ENCODE data around the gene ORC4.
"Not testable (repeated sequence)": the region's sequence is repeated elsewhere in the genome, so short reads cannot be mapped to it uniquely, and the experiment has no call there.

The ORC4 gene

DNA sequence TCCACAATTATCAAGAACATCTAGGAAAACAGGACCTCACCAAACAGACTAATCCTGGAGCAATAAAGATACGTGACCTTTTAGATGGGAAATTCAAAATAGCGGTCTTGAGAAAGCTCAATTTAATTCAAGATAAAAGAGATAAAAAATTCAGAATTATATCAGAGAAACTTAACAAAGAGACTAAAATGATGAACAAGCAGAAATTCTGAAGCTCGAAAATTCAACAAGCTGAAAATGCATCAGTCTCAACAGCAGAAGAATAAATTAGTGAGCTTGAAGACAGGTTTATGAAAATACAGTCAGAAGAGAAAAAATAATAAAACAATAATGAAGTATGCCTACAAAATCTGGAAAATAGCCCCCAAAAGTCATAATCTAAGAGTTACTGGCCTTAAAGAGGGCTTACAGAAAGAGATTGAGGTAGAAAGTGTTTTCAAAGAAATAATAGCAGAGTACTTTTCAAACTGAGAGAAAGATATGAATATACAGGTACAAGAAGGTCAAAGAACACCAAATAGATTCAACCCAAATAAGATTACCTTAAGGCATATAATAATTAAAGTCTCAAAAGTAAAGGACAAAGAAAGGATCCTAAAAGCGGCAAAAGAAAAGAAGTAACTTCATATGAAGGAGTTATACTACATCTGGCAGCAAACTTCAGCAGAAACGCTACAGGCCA is 13.2 kb downstream of the ORC4 start:
- Histone ChIP-seq H3K4me3 (ENCODE audit: low read length) (no peak overlapping the region), H3K27ac (ENCODE audit: low read depth, low read length) (no peak overlapping the region), H3K9ac (ENCODE audit: low read length) (no peak overlapping the region), H3K4me1 (ENCODE audit: control insufficient read depth, insufficient read depth, low read length) (no peaks in the 10 kb centered on the region), H3K36me3 (ENCODE audit: control insufficient read depth, insufficient read depth, low read length) (no peaks in the 10 kb centered on the region), H3K27me3 (ENCODE audit: control insufficient read depth, insufficient read depth, low read length) (no peaks in the 10 kb centered on the region)

DNA sequence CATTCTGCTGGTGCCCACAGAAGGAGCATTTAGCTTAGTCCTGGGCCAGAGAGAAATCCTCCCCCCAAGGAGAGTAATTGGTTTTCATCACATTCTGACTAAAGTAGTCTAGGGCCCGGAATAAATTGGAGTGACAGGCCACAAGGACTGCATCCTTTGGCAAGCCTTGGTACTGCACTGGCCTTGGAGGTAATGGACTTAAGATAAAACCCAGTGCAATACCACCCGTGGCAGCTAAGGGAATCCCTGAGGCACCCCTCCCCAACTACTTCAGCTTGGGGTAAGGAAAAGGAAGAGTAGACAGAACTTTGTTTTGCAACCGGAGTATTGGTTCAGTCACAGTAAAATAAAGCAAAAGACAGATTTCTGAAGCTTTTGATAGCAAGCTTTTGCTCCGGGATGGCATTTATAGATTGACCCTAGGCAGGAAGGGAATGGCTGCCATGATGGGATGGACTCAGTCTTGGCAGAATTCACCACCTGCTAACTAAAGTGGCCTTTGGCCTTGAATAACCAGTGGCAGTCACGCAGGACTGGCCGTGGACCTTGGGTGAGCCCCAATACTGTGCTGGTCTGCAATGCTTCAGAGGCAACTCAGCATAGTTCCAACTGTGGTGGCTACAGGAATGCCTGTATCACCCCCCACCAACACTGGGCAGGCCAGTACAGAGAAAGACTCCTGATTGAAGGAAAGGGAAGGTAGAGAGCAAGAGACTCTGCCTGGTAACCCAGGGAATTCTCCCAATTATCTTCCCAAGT is 14.1 kb downstream of the ORC4 start:
- no peaks in the 10 kb centered on the region for H3K36me3 ChIP-seq (ENCODE audit: control insufficient read depth, insufficient read depth, low read length)
- H3K27me3 ChIP-seq (ENCODE audit: control insufficient read depth, insufficient read depth, low read length): no peaks in the 10 kb centered on the region
- no peak overlapping the region for H3K9ac ChIP-seq (ENCODE audit: low read length)
- H3K4me1 ChIP-seq (ENCODE audit: control insufficient read depth, insufficient read depth, low read length): no peaks in the 10 kb centered on the region
- H3K4me3 ChIP-seq (ENCODE audit: low read length): no peak overlapping the region
- H3K27ac ChIP-seq (ENCODE audit: low read depth, low read length): no peak overlapping the region

DNA sequence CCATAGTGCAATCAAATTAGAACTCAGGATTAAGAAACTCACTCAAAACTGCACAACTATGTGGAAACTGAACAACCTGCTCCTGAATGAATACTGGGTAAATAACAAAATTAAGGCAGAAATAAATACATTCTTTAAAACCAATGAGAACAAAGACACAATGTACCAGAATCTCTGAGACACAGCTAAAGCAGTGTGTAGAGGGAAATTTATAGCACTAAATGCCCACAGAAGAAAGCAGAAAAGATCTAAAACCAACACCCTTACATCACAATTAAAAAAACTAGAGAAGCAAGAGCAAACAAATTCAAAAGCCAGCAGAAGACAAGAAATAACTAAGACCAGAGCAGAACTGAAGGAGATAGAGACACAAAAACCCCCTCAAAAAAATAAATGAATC is 18.1 kb downstream of the ORC4 start:
- H3K4me3 ChIP-seq (ENCODE audit: low read length); H3K27ac ChIP-seq (ENCODE audit: low read depth, low read length); H3K4me1 ChIP-seq (ENCODE audit: control insufficient read depth, insufficient read depth, low read length); H3K36me3 ChIP-seq (ENCODE audit: control insufficient read depth, insufficient read depth, low read length); H3K27me3 ChIP-seq (ENCODE audit: control insufficient read depth, insufficient read depth, low read length); H3K9ac ChIP-seq (ENCODE audit: low read length): not testable (repeated sequence)

DNA sequence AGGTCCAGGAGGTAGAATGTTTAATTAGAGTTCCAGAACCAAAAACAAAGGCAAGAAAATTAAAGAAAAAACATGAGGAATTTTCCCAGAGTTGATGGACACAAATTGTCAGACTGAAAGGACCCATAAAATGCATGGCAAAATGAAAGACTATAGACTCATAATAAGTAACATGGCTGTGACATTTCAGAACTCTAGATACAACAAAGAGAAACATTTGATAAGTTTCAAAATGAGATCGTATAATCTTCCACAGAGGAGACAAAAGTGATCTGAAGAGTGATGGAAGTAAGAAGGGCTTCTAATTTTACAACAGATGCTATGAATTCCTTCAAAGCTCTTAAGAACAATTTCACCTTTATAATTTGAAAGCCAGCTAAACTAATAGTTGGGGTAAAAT is 20.4 kb downstream of the ORC4 start:
- Histone ChIP-seq H3K27me3 (ENCODE audit: control insufficient read depth, insufficient read depth, low read length) (no peaks in the 10 kb centered on the region), H3K9ac (ENCODE audit: low read length) (no peak overlapping the region), H3K27ac (ENCODE audit: low read depth, low read length) (no peak overlapping the region), H3K4me1 (ENCODE audit: control insufficient read depth, insufficient read depth, low read length) (no peaks in the 10 kb centered on the region), H3K4me3 (ENCODE audit: low read length) (no peak overlapping the region), H3K36me3 (ENCODE audit: control insufficient read depth, insufficient read depth, low read length) (no peaks in the 10 kb centered on the region)

DNA sequence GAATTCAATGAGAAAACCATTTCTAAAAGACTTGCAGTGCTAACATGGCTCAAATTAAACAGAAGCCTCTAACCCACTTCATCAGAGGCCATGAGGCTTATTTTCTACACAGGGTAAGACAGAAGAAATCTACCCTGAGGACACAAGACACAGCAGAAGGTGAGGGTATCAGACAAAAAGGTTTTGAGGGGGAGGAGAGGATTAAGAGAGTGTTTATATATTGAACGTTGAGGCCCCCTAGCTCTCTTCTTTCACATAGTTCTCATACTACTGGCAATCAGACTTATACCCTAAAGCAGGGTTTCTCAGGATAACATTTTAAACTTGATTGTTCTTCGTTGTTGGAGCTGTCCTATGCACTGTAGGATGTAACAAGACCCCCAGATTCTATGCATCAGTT is 21.4 kb downstream of the ORC4 start:
- H3K9ac ChIP-seq (ENCODE audit: low read length): no peak overlapping the region
- H3K4me1 ChIP-seq (ENCODE audit: control insufficient read depth, insufficient read depth, low read length): no peaks in the 10 kb centered on the region
- no peaks in the 10 kb centered on the region for H3K36me3 ChIP-seq (ENCODE audit: control insufficient read depth, insufficient read depth, low read length)
- no peak overlapping the region for H3K4me3 ChIP-seq (ENCODE audit: low read length)
- no peak overlapping the region for H3K27ac ChIP-seq (ENCODE audit: low read depth, low read length)
- no peaks in the 10 kb centered on the region for H3K27me3 ChIP-seq (ENCODE audit: control insufficient read depth, insufficient read depth, low read length)

DNA sequence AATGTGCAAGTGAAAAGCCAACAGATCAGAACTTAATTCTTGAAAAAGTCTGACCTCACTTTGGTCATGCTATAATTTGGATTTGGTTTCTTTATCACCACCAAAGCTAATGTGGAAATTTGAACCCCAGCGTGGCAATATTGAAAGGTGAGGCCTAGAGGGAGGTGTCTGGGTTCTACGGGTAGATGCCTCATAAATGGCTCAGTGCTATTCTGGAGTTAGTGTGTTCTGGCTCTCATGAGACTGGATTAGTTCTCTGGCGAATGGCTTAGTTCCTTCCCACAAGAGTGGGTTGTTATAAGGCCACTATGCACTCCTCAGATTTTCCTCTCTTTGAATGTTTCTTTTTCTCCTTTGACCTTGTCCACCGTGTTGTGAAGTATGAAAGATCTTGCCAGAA is 22.3 kb downstream of the ORC4 start:
- no peak overlapping the region for H3K4me3 ChIP-seq (ENCODE audit: low read length)
- H3K4me1 ChIP-seq (ENCODE audit: control insufficient read depth, insufficient read depth, low read length): no peaks in the 10 kb centered on the region

DNA sequence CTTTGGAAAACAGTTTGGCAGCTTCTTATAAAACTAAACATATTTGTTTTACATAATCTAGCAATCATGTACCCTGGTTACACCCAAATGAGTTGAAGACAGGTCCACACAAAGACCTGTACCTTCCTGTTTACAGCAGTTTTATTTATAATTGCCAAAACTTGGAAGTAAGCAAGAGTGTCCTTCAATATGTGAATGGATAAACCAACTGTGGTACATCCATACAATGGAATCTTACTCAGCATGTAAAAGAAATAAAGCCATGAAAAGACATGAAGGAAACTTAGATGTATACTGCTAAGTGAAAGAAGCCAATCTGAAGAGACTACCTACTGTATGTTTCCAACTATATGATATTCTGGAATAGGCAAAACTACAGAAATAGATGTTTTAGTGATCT is 23.7 kb downstream of the ORC4 start:
- Histone ChIP-seq H3K27ac (ENCODE audit: low read depth, low read length) (no peak overlapping the region), H3K9ac (ENCODE audit: low read length) (no peak overlapping the region), H3K27me3 (ENCODE audit: control insufficient read depth, insufficient read depth, low read length) (no peaks in the 10 kb centered on the region), H3K36me3 (ENCODE audit: control insufficient read depth, insufficient read depth, low read length) (no peaks in the 10 kb centered on the region), H3K4me1 (ENCODE audit: control insufficient read depth, insufficient read depth, low read length) (no peaks in the 10 kb centered on the region), H3K4me3 (ENCODE audit: low read length) (no peak overlapping the region)

More for the DNA sequence above, 22.3 kb downstream of the ORC4 start:
- Histone ChIP-seq H3K27me3 (ENCODE audit: control insufficient read depth, insufficient read depth, low read length) (no peaks in the 10 kb centered on the region), H3K36me3 (ENCODE audit: control insufficient read depth, insufficient read depth, low read length) (no peaks in the 10 kb centered on the region), H3K9ac (ENCODE audit: low read length) (no peak overlapping the region), H3K27ac (ENCODE audit: low read depth, low read length) (no peak overlapping the region)

DNA sequence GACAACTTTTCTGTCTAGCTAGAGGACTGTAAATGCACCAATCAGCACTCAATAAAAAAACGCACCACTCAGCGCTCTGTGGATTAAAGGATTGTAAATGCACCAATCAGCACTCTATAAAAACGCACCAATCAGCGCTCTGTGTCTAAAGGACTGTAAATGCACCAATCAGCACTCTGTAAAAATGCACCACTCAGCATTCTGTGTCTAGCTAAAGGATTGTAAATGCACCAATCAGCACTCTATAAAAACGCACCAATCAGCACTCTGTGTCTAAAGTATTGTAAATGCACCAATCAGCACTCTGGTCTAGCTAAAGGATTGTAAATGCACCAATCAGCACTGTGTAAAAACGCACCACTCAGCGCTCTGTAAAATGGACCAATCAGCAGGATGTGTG is 25.6 kb downstream of the ORC4 start:
- not testable (repeated sequence) for H3K36me3 ChIP-seq (ENCODE audit: control insufficient read depth, insufficient read depth, low read length); H3K4me3 ChIP-seq (ENCODE audit: low read length); H3K4me1 ChIP-seq (ENCODE audit: control insufficient read depth, insufficient read depth, low read length); H3K9ac ChIP-seq (ENCODE audit: low read length); H3K27me3 ChIP-seq (ENCODE audit: control insufficient read depth, insufficient read depth, low read length); H3K27ac ChIP-seq (ENCODE audit: low read depth, low read length)

DNA sequence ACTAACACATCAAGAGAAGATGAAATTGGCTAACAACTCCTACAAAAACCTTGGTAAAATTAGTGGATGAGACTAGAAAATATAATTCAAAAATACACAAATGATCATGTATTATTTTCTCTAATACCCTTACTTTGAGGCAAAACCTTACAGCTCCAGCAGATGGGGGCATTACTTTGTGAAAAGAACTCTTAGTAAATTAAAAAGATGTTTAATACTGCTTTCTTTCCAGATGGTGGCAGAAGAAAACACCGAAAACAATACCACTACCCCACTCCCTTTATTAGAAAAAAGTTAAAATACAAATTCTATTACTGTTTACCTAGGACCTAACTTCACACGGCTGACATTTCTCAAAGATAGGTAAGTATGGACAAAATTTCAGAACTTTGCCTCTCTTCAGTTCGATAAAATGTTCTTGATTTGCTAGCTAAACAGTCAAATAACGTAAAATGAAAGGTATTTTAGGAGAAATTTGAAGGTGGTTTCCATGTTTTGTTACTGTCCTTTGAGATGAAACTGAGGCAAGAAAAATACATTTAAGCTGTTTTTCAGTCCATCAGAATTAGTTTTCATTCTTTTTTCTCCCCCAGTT is 30.6 kb downstream of the ORC4 start:
- Histone ChIP-seq H3K36me3 (ENCODE audit: control insufficient read depth, insufficient read depth, low read length) (no peaks in the 10 kb centered on the region), H3K27ac (ENCODE audit: low read depth, low read length) (no peak overlapping the region), H3K4me3 (ENCODE audit: low read length) (no peak overlapping the region), H3K27me3 (ENCODE audit: control insufficient read depth, insufficient read depth, low read length) (no peaks in the 10 kb centered on the region), H3K4me1 (ENCODE audit: control insufficient read depth, insufficient read depth, low read length) (no peaks in the 10 kb centered on the region), H3K9ac (ENCODE audit: low read length) (no peak overlapping the region)

DNA sequence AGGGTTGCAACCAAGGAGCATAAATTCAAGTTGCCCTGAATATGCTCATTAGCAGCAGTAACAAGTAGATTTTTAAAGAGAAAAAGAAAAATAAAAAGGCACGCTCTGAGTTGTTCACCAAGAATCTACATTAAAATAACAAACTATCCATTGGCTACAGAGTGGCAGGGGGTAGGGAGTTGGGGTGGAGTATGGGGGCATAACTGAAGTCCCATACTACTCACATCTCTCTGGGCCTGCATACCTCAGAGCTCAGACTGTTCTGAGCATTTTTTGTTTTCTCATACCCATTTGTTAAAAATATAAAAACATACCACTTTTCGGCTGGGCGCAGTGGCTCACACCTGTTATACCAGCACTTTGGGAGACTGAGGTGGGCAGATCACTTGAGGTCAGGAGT is 31.4 kb downstream of the ORC4 start:
- no peaks in the 10 kb centered on the region for H3K27me3 ChIP-seq (ENCODE audit: control insufficient read depth, insufficient read depth, low read length)

DNA sequence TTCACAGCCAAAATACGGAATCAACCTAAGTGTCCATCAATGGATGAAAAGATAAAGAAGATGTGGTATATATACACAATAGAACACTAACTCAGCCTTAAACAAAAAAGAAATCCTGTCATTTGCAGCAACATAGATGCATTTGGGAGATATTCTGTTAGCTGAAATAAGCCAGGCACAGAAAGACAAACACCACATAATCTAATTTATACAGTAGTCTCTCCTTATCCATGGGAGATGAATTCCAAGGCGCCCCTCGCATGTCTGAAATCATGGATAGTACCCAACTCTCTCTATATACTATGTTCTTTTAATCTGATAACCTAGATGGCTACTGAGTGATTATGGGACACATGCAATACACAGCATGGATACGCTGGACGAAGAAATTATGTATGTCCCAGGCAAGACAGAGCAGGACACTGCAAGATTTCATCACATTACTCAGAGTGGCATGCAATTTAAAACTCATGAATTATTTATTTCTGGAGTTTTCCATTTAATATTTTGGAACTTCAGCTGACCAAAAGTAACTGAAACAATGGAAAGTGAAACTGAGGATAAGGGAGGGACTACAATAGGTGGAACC is 39.5 kb downstream of the ORC4 start:
- peaks cover 2% of the 10 kb centered on the region for H3K4me1 ChIP-seq (ENCODE audit: control insufficient read depth, insufficient read depth, low read length)
- H3K9ac ChIP-seq (ENCODE audit: low read length): no peak overlapping the region
- H3K27ac ChIP-seq (ENCODE audit: low read depth, low read length): no peak overlapping the region
- H3K27me3 ChIP-seq (ENCODE audit: control insufficient read depth, insufficient read depth, low read length): no peaks in the 10 kb centered on the region
- H3K4me3 ChIP-seq (ENCODE audit: low read length): no peak overlapping the region
- no peaks in the 10 kb centered on the region for H3K36me3 ChIP-seq (ENCODE audit: control insufficient read depth, insufficient read depth, low read length)

More for the DNA sequence above, 31.4 kb downstream of the ORC4 start:
- H3K9ac ChIP-seq (ENCODE audit: low read length): no peak overlapping the region
- H3K4me1 ChIP-seq (ENCODE audit: control insufficient read depth, insufficient read depth, low read length): no peaks in the 10 kb centered on the region
- no peak overlapping the region for H3K4me3 ChIP-seq (ENCODE audit: low read length)
- H3K27ac ChIP-seq (ENCODE audit: low read depth, low read length): no peak overlapping the region
- H3K36me3 ChIP-seq (ENCODE audit: control insufficient read depth, insufficient read depth, low read length): no peaks in the 10 kb centered on the region

DNA sequence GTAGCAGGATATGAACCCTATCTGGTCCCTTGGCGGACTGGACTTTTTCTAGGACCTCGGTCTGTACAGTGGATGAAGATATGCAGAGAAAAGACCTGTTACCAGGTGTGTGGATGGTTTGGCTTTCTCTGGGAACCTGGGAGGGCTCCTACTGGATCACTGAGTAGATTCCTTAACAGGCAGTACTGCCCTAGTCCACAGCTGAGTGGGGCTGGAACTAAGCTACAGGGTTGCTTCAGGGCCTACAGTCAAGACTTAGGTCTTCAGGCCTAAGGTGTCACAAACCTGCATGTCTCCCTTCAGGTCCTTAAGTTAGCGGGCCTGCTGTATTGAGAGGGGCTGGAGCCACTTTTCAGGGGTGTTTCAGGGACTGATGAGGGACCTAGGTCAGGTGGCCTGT is 42.9 kb downstream of the ORC4 start:
- Histone ChIP-seq H3K36me3 (ENCODE audit: control insufficient read depth, insufficient read depth, low read length) (no peaks in the 10 kb centered on the region), H3K27me3 (ENCODE audit: control insufficient read depth, insufficient read depth, low read length) (no peaks in the 10 kb centered on the region), H3K4me1 (ENCODE audit: control insufficient read depth, insufficient read depth, low read length) (peaks cover 2% of the 10 kb centered on the region), H3K4me3 (ENCODE audit: low read length) (no peak overlapping the region), H3K9ac (ENCODE audit: low read length) (no peak overlapping the region), H3K27ac (ENCODE audit: low read depth, low read length) (no peak overlapping the region)

Data from rectal smooth muscle tissue (tissue), 1 donor.